GM23338 (cell line): ENCODE measurements around the gene GNAT3. TPM values are rescaled to one million over a fixed set of nuclear protein-coding genes. Genes with fewer than 3 reads are reported as not detected.

Source experiments
- ATAC-seq: fragments of 200-7000 bp; cut with Tn5 transposase; 3 replicates; pipeline ENCODE4 v1.9.1; 2020
- DNase-seq: peaks from one replicate; pipeline ENCODE4 v3.0.0-alpha.2; 2015; ENCODE audit warnings: low spot score
- H2AFZ ChIP-seq: fragments of 200-600 bp; sonication (generic); 2 replicates; pipeline ENCODE4 v1.8.0; 2016; ENCODE audit warnings: antibody characterized with exemption, mild to moderate bottlenecking, moderate library complexity
- H3F3A ChIP-seq: fragments of 200-600 bp; sonication (generic); replicated peaks from 2 replicates; pipeline ENCODE4 v1.8.0; 2017; ENCODE audit warnings: antibody characterized with exemption, mixed run types, low read depth
- H3K27ac ChIP-seq: fragments of 200-600 bp; sonication (generic); 2 replicates; pipeline ENCODE4 v1.6.1; 2016; ENCODE audit warnings: low read depth
- H3K27me3 ChIP-seq: fragments of 200-600 bp; sonication (generic); 2 replicates; pipeline ENCODE4 v1.8.0; 2016; ENCODE audit warnings: mild to moderate bottlenecking, mixed run types, moderate library complexity; ENCODE audit not compliant: insufficient read depth
- H3K36me3 ChIP-seq: fragments of 200-600 bp; sonication (generic); 2 replicates; pipeline ENCODE4 v1.8.0; 2016; ENCODE audit warnings: mild to moderate bottlenecking; ENCODE audit not compliant: insufficient read depth
- H3K4me1 ChIP-seq: fragments of 200-600 bp; sonication (generic); 2 replicates; pipeline ENCODE4 v1.8.0; 2016; ENCODE audit warnings: mild to moderate bottlenecking, moderate library complexity; ENCODE audit not compliant: insufficient read depth
- H3K4me2 ChIP-seq: fragments of 200-600 bp; sonication (generic); 2 replicates; pipeline ENCODE4 v1.7.1; 2017; ENCODE audit warnings: mixed run types
- H3K4me3 ChIP-seq: fragments of 200-600 bp; sonication (generic); 2 replicates; pipeline ENCODE4 v1.6.1; 2016; ENCODE audit warnings: mixed run types
- H3K79me2 ChIP-seq: fragments of 200-600 bp; sonication (generic); replicated peaks from 2 replicates; pipeline ENCODE4 v1.8.0; 2017; ENCODE audit warnings: mild to moderate bottlenecking; ENCODE audit not compliant: insufficient read depth
- H3K9me2 ChIP-seq: fragments of 200-600 bp; sonication (generic); 2 replicates; pipeline ENCODE4 v1.8.0; 2017; ENCODE audit not compliant: insufficient read depth
- H4K20me1 ChIP-seq: fragments of 200-600 bp; sonication (generic); replicated peaks from 2 replicates; pipeline ENCODE4 v1.8.0; 2017; ENCODE audit warnings: mild to moderate bottlenecking; ENCODE audit not compliant: insufficient read depth
- H3K27ac Mint-ChIP-seq: 2 replicates; pipeline ENCODE4 v1.8.0; 2020; ENCODE audit warnings: inconsistent platforms, mild to moderate bottlenecking, moderate library complexity, mixed read lengths
- H3K27me3 Mint-ChIP-seq: 3 replicates; pipeline ENCODE4 v1.8.0; 2022; ENCODE audit warnings: low read depth, mild to moderate bottlenecking, moderate library complexity, mixed read lengths, inconsistent platforms; ENCODE audit not compliant: insufficient read depth, poor library complexity
- H3K36me3 Mint-ChIP-seq: 3 replicates; pipeline ENCODE4 v1.8.0; 2021; ENCODE audit warnings: low read depth, mild to moderate bottlenecking, inconsistent platforms, moderate library complexity, mixed read lengths
- H3K4me1 Mint-ChIP-seq: 3 replicates; pipeline ENCODE4 v1.8.0; 2020; ENCODE audit warnings: mild to moderate bottlenecking, inconsistent platforms, mixed read lengths
- H3K4me3 Mint-ChIP-seq: 3 replicates; pipeline ENCODE4 v1.8.0; 2021; ENCODE audit warnings: moderate library complexity, mild to moderate bottlenecking, inconsistent platforms, mixed read lengths
- H3K9me3 Mint-ChIP-seq: 3 replicates; pipeline ENCODE4 v1.8.0; 2020; ENCODE audit warnings: moderate library complexity, mild to moderate bottlenecking, inconsistent platforms, mixed read lengths
- CREB1 ChIP-seq: fragments of 250-450 bp; sonication (Bioruptor Pico); IDR thresholded peaks from 2 replicates; pipeline ENCODE4 v1.5.0; 2020; ENCODE audit warnings: low read depth, mild to moderate bottlenecking, moderate library complexity
- CTCF ChIP-seq, 2 experiments: fragments of 200-600 bp in 1 of 2; sonication (generic) in 1 of 2; conservative IDR thresholded peaks; 2 replicates each; pipeline versions ENCODE4 v1.5.1 to v1.6.1; 2016 to 2017; ENCODE audit warnings: antibody characterized with exemption in 2 of 2, low read depth in 2 of 2, mild to moderate bottlenecking in 2 of 2, moderate library complexity in 1 of 2
- ETS1 ChIP-seq: IDR thresholded peaks from 2 replicates; pipeline ENCODE4 v1.6.1; 2016; ENCODE audit warnings: antibody characterized with exemption
- EZH2 ChIP-seq: fragments of 200-600 bp; sonication (generic); IDR thresholded peaks from one replicate; pipeline ENCODE4 v1.8.0; 2017; ENCODE audit warnings: antibody characterized with exemption, mild to moderate bottlenecking, low read depth; ENCODE audit not compliant: unreplicated experiment
- EZH2phosphoT487 ChIP-seq: fragments of 200-600 bp; sonication (generic); IDR thresholded peaks from one replicate; pipeline ENCODE4 v1.8.1; 2018; ENCODE audit warnings: antibody characterized with exemption; ENCODE audit not compliant: unreplicated experiment
- JUNB ChIP-seq: IDR thresholded peaks from one replicate; pipeline ENCODE4 v1.6.1; 2016; ENCODE audit warnings: antibody characterized with exemption; ENCODE audit not compliant: unreplicated experiment
- NANOG ChIP-seq: IDR thresholded peaks from 2 replicates; pipeline ENCODE4 v1.6.1; 2016; ENCODE audit warnings: antibody characterized with exemption, borderline replicate concordance
- POLR2AphosphoS5 ChIP-seq: IDR thresholded peaks from 2 replicates; pipeline ENCODE4 v1.6.1; 2016; ENCODE audit warnings: antibody characterized with exemption, low read depth
- ZNF114 ChIP-seq: fragments of 250-450 bp; sonication (Bioruptor Pico); IDR thresholded peaks from 2 replicates; pipeline ENCODE4 v1.5.0; 2020; ENCODE audit warnings: mild to moderate bottlenecking, moderate library complexity
- polyA plus RNA-seq: library from polyadenylated mRNA; unstranded; fragments of >200 nt; fragmentation: Nextera tagmentation; extraction: Ambion mirVana; gene quantifications from 2 replicates; pipeline ENCODE4 v1.2.1, GENCODE V29; 2016
- total RNA-seq: library from RNA; depleted of rRNA; stranded (reverse); fragments of >200 nt; shearing (Covaris generic); gene quantifications from 2 replicates; pipeline ENCODE4 v1.2.3, GENCODE V29; 2014
- TF ChIP-seq, protein P1 (sequence below): IDR thresholded peaks from one replicate; pipeline ENCODE4 v1.6.1; 2018; ENCODE audit warnings: antibody characterized with exemption; ENCODE audit not compliant: unreplicated experiment
- TF ChIP-seq, protein P2 (sequence below): fragments of 250-450 bp; sonication (Bioruptor Pico); IDR thresholded peaks from 2 replicates; pipeline ENCODE4 v1.5.0; 2020; ENCODE audit warnings: mild to moderate bottlenecking, moderate library complexity

GNAT3 gene
- total and polyA plus RNA-seq, 2 experiments from 2014 or later: not detected

DNA sequence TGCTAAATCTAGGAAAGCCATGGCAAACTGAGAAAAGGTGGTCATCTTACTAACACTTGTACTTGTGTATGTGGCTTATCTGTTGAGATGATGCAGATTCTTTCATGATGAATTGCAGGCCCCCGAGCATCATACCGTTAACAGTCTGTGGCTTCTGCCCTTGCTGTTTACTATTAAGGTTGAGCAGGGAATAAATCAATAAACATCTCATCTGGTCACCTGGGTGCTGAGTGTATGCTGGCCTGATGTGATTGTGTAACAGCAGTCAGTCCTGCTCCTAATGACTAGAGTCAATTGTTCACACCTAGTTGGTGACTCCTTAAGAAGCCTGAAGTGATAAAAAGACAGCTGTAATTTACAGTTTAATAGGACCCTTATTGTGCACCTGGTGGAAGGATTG lies 8.3 kb upstream of the GNAT3 start:
- no peak overlapping the region for H3K4me3 Mint-ChIP-seq
- no peak overlapping the region for H3K4me2 ChIP-seq

More for the DNA sequence above, 8.3 kb upstream of the GNAT3 start:
- no peaks in the 10 kb centered on the region for H3K27me3 ChIP-seq
- H3K36me3 ChIP-seq: no peaks in the 10 kb centered on the region
- TF ChIP-seq CREB1 (CRISPR knock-in tag): no peak
- no peak for TF ChIP-seq CTCF (conservative IDR thresholded peaks at IDR 0.05; ENCODE audit: low read depth in 2 of 2)
- TF ChIP-seq NANOG: no peak
- TF ChIP-seq ETS1: no peak
- TF ChIP-seq, protein P1, sequence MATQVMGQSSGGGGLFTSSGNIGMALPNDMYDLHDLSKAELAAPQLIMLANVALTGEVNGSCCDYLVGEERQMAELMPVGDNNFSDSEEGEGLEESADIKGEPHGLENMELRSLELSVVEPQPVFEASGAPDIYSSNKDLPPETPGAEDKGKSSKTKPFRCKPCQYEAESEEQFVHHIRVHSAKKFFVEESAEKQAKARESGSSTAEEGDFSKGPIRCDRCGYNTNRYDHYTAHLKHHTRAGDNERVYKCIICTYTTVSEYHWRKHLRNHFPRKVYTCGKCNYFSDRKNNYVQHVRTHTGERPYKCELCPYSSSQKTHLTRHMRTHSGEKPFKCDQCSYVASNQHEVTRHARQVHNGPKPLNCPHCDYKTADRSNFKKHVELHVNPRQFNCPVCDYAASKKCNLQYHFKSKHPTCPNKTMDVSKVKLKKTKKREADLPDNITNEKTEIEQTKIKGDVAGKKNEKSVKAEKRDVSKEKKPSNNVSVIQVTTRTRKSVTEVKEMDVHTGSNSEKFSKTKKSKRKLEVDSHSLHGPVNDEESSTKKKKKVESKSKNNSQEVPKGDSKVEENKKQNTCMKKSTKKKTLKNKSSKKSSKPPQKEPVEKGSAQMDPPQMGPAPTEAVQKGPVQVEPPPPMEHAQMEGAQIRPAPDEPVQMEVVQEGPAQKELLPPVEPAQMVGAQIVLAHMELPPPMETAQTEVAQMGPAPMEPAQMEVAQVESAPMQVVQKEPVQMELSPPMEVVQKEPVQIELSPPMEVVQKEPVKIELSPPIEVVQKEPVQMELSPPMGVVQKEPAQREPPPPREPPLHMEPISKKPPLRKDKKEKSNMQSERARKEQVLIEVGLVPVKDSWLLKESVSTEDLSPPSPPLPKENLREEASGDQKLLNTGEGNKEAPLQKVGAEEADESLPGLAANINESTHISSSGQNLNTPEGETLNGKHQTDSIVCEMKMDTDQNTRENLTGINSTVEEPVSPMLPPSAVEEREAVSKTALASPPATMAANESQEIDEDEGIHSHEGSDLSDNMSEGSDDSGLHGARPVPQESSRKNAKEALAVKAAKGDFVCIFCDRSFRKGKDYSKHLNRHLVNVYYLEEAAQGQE: no peak
- TF ChIP-seq, protein P2, sequence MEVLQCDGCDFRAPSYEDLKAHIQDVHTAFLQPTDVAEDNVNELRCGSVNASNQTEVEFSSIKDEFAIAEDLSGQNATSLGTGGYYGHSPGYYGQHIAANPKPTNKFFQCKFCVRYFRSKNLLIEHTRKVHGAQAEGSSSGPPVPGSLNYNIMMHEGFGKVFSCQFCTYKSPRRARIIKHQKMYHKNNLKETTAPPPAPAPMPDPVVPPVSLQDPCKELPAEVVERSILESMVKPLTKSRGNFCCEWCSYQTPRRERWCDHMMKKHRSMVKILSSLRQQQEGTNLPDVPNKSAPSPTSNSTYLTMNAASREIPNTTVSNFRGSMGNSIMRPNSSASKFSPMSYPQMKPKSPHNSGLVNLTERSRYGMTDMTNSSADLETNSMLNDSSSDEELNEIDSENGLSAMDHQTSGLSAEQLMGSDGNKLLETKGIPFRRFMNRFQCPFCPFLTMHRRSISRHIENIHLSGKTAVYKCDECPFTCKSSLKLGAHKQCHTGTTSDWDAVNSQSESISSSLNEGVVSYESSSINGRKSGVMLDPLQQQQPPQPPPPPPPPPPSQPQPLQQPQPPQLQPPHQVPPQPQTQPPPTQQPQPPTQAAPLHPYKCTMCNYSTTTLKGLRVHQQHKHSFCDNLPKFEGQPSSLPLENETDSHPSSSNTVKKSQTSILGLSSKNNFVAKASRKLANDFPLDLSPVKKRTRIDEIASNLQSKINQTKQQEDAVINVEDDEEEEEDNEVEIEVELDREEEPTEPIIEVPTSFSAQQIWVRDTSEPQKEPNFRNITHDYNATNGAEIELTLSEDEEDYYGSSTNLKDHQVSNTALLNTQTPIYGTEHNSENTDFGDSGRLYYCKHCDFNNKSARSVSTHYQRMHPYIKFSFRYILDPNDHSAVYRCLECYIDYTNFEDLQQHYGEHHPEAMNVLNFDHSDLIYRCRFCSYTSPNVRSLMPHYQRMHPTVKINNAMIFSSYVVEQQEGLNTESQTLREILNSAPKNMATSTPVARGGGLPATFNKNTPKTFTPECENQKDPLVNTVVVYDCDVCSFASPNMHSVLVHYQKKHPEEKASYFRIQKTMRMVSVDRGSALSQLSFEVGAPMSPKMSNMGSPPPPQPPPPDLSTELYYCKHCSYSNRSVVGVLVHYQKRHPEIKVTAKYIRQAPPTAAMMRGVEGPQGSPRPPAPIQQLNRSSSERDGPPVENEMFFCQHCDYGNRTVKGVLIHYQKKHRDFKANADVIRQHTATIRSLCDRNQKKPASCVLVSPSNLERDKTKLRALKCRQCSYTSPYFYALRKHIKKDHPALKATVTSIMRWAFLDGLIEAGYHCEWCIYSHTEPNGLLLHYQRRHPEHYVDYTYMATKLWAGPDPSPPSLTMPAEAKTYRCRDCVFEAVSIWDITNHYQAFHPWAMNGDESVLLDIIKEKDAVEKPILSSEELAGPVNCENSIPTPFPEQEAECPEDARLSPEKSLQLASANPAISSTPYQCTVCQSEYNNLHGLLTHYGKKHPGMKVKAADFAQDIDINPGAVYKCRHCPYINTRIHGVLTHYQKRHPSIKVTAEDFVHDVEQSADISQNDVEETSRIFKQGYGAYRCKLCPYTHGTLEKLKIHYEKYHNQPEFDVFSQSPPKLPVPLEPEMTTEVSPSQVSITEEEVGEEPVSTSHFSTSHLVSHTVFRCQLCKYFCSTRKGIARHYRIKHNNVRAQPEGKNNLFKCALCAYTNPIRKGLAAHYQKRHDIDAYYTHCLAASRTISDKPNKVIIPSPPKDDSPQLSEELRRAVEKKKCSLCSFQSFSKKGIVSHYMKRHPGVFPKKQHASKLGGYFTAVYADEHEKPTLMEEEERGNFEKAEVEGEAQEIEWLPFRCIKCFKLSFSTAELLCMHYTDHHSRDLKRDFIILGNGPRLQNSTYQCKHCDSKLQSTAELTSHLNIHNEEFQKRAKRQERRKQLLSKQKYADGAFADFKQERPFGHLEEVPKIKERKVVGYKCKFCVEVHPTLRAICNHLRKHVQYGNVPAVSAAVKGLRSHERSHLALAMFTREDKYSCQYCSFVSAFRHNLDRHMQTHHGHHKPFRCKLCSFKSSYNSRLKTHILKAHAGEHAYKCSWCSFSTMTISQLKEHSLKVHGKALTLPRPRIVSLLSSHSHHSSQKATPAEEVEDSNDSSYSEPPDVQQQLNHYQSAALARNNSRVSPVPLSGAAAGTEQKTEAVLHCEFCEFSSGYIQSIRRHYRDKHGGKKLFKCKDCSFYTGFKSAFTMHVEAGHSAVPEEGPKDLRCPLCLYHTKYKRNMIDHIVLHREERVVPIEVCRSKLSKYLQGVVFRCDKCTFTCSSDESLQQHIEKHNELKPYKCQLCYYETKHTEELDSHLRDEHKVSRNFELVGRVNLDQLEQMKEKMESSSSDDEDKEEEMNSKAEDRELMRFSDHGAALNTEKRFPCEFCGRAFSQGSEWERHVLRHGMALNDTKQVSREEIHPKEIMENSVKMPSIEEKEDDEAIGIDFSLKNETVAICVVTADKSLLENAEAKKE (CRISPR knock-in tag): no peak
- TF ChIP-seq POLR2AphosphoS5: no peak
- TF ChIP-seq ZNF114 (CRISPR knock-in tag): no peak
- TF ChIP-seq EZH2phosphoT487: no peak
- no peak for TF ChIP-seq JUNB
- TF ChIP-seq EZH2: no peak
- no peak overlapping the region for H3K4me3 ChIP-seq
- no peaks in the 10 kb centered on the region for H4K20me1 ChIP-seq
- H3F3A ChIP-seq: no peaks in the 10 kb centered on the region
- no peak overlapping the region for H3K27ac Mint-ChIP-seq
- no peak overlapping the region for H2AFZ ChIP-seq
- DNase-seq: no peak
- H3K27ac ChIP-seq: no peak overlapping the region
- no peaks in the 10 kb centered on the region for H3K36me3 Mint-ChIP-seq
- no peaks in the 10 kb centered on the region for H3K79me2 ChIP-seq
- H3K27me3 Mint-ChIP-seq: no peaks in the 10 kb centered on the region
- H3K9me3 Mint-ChIP-seq: no peaks in the 10 kb centered on the region
- no peaks in the 10 kb centered on the region for H3K4me1 Mint-ChIP-seq
- no peaks in the 10 kb centered on the region for H3K4me1 ChIP-seq
- H3K9me2 ChIP-seq: no peaks in the 10 kb centered on the region
- no peak for ATAC-seq
